Measurements from ENCODE around the gene H3-3A. TPM values are rescaled to one million over a fixed set of nuclear protein-coding genes. Genes with fewer than 3 reads are reported as not detected.

The H3-3A gene
- total and polyA plus RNA-seq, 12 donors: 216 to 772 (median 421) TPM

- Histone ChIP-seq H3K4me3 (peak overlapping the region in 1 of 4 donors; percentile 67), H3K36me3 (replicated peaks in 1 of 2) (no peaks in the 10 kb centered on the region), H3K4me1 (replicated peaks in 1 of 2) (peaks cover 0 to 7% of the 10 kb centered on the region in 2 donors), H3K27ac (peak overlapping the region in 2 of 5 donors; percentile 74 to 82), H3K9me3 (replicated peaks in 1 of 3) (no peaks in the 10 kb centered on the region), H3K27me3 (no peaks in the 10 kb centered on the region)
- WGBS, 4 donors: 71 to 83% (median 76%) methylated on average over 7 of the region's 7 CpGs
- DNase-seq: no peak
- intact Hi-C loops (cut with DNase I): no loop called here
- TF ChIP-seq POLR2A (IDR thresholded peaks at IDR 0.05): no peak
- no peak for TF ChIP-seq CTCF (IDR thresholded peaks at IDR 0.05)
Observed at GRCh38 chr1:226082587-226082917, 20.0 kb downstream of the H3-3A start.

DNA sequence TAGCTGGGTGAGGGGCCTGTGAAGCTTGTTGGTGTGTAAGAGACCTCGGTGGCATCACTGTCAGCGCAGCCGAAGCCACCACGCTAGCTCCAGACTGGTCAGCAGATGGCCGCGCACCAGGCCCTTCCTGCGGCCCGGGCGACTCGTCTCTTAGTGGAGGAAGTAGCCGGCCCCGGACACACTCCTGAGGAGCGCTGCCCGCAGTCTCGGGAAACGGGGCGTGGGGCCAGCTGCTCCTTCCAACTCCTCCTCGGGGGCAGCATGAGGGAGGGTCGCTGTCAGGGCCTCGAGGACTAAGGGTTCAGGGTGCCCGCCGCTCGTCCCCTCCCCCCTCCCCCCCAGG is 20.4 kb downstream of the H3-3A start:
- 0 to 2% (median 1%) methylated on average over 9 to 23 of the region's 23 CpGs for WGBS, 4 donors
- Histone ChIP-seq H3K4me1 (replicated peaks in 1 of 2) (peaks cover 0 to 7% of the 10 kb centered on the region in 2 donors), H3K36me3 (replicated peaks in 1 of 2) (no peaks in the 10 kb centered on the region), H3K27me3 (no peaks in the 10 kb centered on the region), H3K9me3 (replicated peaks in 1 of 3) (no peaks in the 10 kb centered on the region), H3K27ac (peak overlapping the region in 4 of 5 donors; percentile 1 to 82 (median 48)), H3K4me3 (peak overlapping the region in 2 of 4 donors; percentile 55 to 67)
- TF ChIP-seq POLR2A (IDR thresholded peaks at IDR 0.05): no peak
- TF ChIP-seq CTCF (IDR thresholded peaks at IDR 0.05): no peak
- intact Hi-C loops (cut with DNase I): no loop called here
- DNase-seq: peak; percentile 51 to 80 (median 70)

DNA sequence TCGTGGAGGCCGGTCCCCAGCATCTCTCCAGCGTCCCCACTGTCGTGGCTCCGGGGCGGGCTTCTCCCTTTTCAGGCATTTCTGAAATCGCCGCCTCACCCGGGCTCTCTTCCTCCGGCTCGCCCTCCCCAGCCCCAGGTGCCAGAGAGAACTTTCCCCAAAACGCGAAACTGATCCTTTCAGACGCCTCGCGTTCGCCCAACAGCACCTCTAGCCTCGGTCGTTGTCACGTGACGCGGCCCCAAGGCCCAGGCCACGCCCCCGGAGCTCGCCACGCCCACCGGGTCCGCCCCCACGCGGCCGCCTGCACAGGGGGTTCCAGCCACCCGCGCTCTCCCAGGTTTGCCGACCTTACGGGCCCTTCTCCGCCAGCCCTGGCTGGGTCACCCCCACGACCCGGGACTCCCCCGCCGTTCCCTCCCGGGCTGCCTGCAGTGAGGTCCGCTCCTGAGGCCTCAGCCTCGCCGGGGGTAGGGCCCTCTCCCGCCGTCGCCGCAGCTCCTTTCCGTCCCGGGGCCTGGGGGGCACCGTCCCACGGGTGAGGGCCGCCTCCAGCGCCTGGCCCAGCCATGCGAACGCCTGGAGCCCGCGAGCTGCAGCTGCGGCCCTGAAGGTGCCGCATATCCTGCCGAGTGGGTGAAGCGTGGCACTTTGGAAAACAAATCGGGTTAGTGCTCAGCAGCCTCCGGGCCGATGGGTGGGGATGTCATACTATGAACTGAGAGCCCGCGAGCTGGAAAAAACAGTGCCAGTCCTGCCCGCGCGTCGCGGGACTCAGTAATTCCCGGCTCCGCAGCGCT is 21.0 kb downstream of the H3-3A start:
- 1 to 6% (median 3%) methylated on average over 24 to 75 of the region's 75 CpGs for WGBS, 4 donors
- H3K27ac ChIP-seq: peak overlapping the region in 4 of 5 donors; percentile 1 to 82 (median 48)
- DNase-seq: peak; percentile 83 to 93 (median 90)
- H3K27me3 ChIP-seq: no peaks in the 10 kb centered on the region
- intact Hi-C loops (cut with DNase I): no loop called here
- no peaks in the 10 kb centered on the region for H3K36me3 ChIP-seq (replicated peaks in 1 of 2)
- no peak for TF ChIP-seq CTCF (IDR thresholded peaks at IDR 0.05)
- peak in 1 of 2 donors; percentile 50 for TF ChIP-seq POLR2A (IDR thresholded peaks at IDR 0.05)
- H3K4me3 ChIP-seq: peak overlapping the region in 3 of 4 donors; percentile 2 to 67 (median 55)
- peaks cover 0 to 7% of the 10 kb centered on the region in 2 donors for H3K4me1 ChIP-seq (replicated peaks in 1 of 2)
- no peaks in the 10 kb centered on the region for H3K9me3 ChIP-seq (replicated peaks in 1 of 3)

DNA sequence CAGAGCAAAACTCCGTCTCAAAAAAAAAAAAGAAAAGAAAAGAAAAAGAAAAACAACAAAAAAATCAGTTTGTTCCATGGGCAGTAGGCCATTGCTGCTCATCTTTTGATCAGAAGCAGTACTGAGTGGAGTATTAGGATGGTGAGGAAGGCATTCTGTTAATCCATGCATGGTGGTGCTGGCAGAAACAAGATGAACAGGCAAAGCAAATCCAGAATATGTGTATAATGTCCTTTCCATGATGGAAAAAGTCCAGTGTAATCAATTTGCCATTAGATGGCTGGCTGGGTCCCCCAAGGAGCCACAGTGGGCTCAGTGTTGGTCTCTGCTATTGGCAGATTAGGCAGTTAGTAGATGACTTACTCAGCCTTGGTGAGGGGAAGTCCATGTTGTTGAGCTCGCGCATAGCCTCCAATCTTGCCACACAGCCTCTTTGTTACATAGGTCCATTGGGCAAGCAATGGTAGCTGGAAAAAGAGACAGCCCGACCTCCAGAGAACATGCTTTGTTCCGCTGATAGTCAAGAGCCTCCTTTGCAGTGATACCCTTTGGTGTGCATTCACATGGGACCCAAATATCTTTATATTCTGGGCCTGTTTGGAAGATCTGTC is 23.3 kb downstream of the H3-3A start:
- intact Hi-C loops (cut with DNase I): no loop called here
- TF ChIP-seq CTCF (IDR thresholded peaks at IDR 0.05) (no peak), POLR2A (IDR thresholded peaks at IDR 0.05) (no peak)
- peak in 1 of 7 donors; percentile 41 for DNase-seq

More for the DNA sequence above, 23.3 kb downstream of the H3-3A start:
- Histone ChIP-seq H3K4me1 (replicated peaks in 1 of 2) (peaks cover 0 to 7% of the 10 kb centered on the region in 2 donors), H3K27me3 (no peaks in the 10 kb centered on the region), H3K4me3 (no peak overlapping the region), H3K9me3 (replicated peaks in 1 of 3) (no peaks in the 10 kb centered on the region), H3K27ac (no peak overlapping the region), H3K36me3 (replicated peaks in 1 of 2) (no peaks in the 10 kb centered on the region)
- WGBS, 4 donors: 84 to 92% (median 89%) methylated on average over 5 of the region's 5 CpGs
